GM23338 (cell line): Measurements from ENCODE around the gene GPR3. TPM values are rescaled to one million over a fixed set of nuclear protein-coding genes. Genes with fewer than 3 reads are reported as not detected.

Source experiments
- ATAC-seq: fragments of 200-7000 bp; cut with Tn5 transposase; 3 replicates; pipeline ENCODE4 v1.9.1; 2020
- DNase-seq: peaks from one replicate; pipeline ENCODE4 v3.0.0-alpha.2; 2015; ENCODE audit warnings: low spot score
- H2AFZ ChIP-seq: fragments of 200-600 bp; sonication (generic); 2 replicates; pipeline ENCODE4 v1.8.0; 2016; ENCODE audit warnings: antibody characterized with exemption, mild to moderate bottlenecking, moderate library complexity
- H3F3A ChIP-seq: fragments of 200-600 bp; sonication (generic); replicated peaks from 2 replicates; pipeline ENCODE4 v1.8.0; 2017; ENCODE audit warnings: antibody characterized with exemption, mixed run types, low read depth
- H3K27ac ChIP-seq: fragments of 200-600 bp; sonication (generic); 2 replicates; pipeline ENCODE4 v1.6.1; 2016; ENCODE audit warnings: low read depth
- H3K27me3 ChIP-seq: fragments of 200-600 bp; sonication (generic); 2 replicates; pipeline ENCODE4 v1.8.0; 2016; ENCODE audit warnings: mild to moderate bottlenecking, mixed run types, moderate library complexity; ENCODE audit not compliant: insufficient read depth
- H3K36me3 ChIP-seq: fragments of 200-600 bp; sonication (generic); 2 replicates; pipeline ENCODE4 v1.8.0; 2016; ENCODE audit warnings: mild to moderate bottlenecking; ENCODE audit not compliant: insufficient read depth
- H3K4me1 ChIP-seq: fragments of 200-600 bp; sonication (generic); 2 replicates; pipeline ENCODE4 v1.8.0; 2016; ENCODE audit warnings: mild to moderate bottlenecking, moderate library complexity; ENCODE audit not compliant: insufficient read depth
- H3K4me2 ChIP-seq: fragments of 200-600 bp; sonication (generic); 2 replicates; pipeline ENCODE4 v1.7.1; 2017; ENCODE audit warnings: mixed run types
- H3K4me3 ChIP-seq: fragments of 200-600 bp; sonication (generic); 2 replicates; pipeline ENCODE4 v1.6.1; 2016; ENCODE audit warnings: mixed run types
- H3K79me2 ChIP-seq: fragments of 200-600 bp; sonication (generic); replicated peaks from 2 replicates; pipeline ENCODE4 v1.8.0; 2017; ENCODE audit warnings: mild to moderate bottlenecking; ENCODE audit not compliant: insufficient read depth
- H3K9me2 ChIP-seq: fragments of 200-600 bp; sonication (generic); 2 replicates; pipeline ENCODE4 v1.8.0; 2017; ENCODE audit not compliant: insufficient read depth
- H4K20me1 ChIP-seq: fragments of 200-600 bp; sonication (generic); replicated peaks from 2 replicates; pipeline ENCODE4 v1.8.0; 2017; ENCODE audit warnings: mild to moderate bottlenecking; ENCODE audit not compliant: insufficient read depth
- H3K27ac Mint-ChIP-seq: 2 replicates; pipeline ENCODE4 v1.8.0; 2020; ENCODE audit warnings: inconsistent platforms, mild to moderate bottlenecking, moderate library complexity, mixed read lengths
- H3K27me3 Mint-ChIP-seq: 3 replicates; pipeline ENCODE4 v1.8.0; 2022; ENCODE audit warnings: low read depth, mild to moderate bottlenecking, moderate library complexity, mixed read lengths, inconsistent platforms; ENCODE audit not compliant: insufficient read depth, poor library complexity
- H3K36me3 Mint-ChIP-seq: 3 replicates; pipeline ENCODE4 v1.8.0; 2021; ENCODE audit warnings: low read depth, mild to moderate bottlenecking, inconsistent platforms, moderate library complexity, mixed read lengths
- H3K4me1 Mint-ChIP-seq: 3 replicates; pipeline ENCODE4 v1.8.0; 2020; ENCODE audit warnings: mild to moderate bottlenecking, inconsistent platforms, mixed read lengths
- H3K4me3 Mint-ChIP-seq: 3 replicates; pipeline ENCODE4 v1.8.0; 2021; ENCODE audit warnings: moderate library complexity, mild to moderate bottlenecking, inconsistent platforms, mixed read lengths
- H3K9me3 Mint-ChIP-seq: 3 replicates; pipeline ENCODE4 v1.8.0; 2020; ENCODE audit warnings: moderate library complexity, mild to moderate bottlenecking, inconsistent platforms, mixed read lengths
- CREB1 ChIP-seq: fragments of 250-450 bp; sonication (Bioruptor Pico); IDR thresholded peaks from 2 replicates; pipeline ENCODE4 v1.5.0; 2020; ENCODE audit warnings: low read depth, mild to moderate bottlenecking, moderate library complexity
- CTCF ChIP-seq, 2 experiments: fragments of 200-600 bp in 1 of 2; sonication (generic) in 1 of 2; conservative IDR thresholded peaks; 2 replicates each; pipeline versions ENCODE4 v1.5.1 to v1.6.1; 2016 to 2017; ENCODE audit warnings: antibody characterized with exemption in 2 of 2, low read depth in 2 of 2, mild to moderate bottlenecking in 2 of 2, moderate library complexity in 1 of 2
- ETS1 ChIP-seq: IDR thresholded peaks from 2 replicates; pipeline ENCODE4 v1.6.1; 2016; ENCODE audit warnings: antibody characterized with exemption
- EZH2 ChIP-seq: fragments of 200-600 bp; sonication (generic); IDR thresholded peaks from one replicate; pipeline ENCODE4 v1.8.0; 2017; ENCODE audit warnings: antibody characterized with exemption, mild to moderate bottlenecking, low read depth; ENCODE audit not compliant: unreplicated experiment
- EZH2phosphoT487 ChIP-seq: fragments of 200-600 bp; sonication (generic); IDR thresholded peaks from one replicate; pipeline ENCODE4 v1.8.1; 2018; ENCODE audit warnings: antibody characterized with exemption; ENCODE audit not compliant: unreplicated experiment
- JUNB ChIP-seq: IDR thresholded peaks from one replicate; pipeline ENCODE4 v1.6.1; 2016; ENCODE audit warnings: antibody characterized with exemption; ENCODE audit not compliant: unreplicated experiment
- NANOG ChIP-seq: IDR thresholded peaks from 2 replicates; pipeline ENCODE4 v1.6.1; 2016; ENCODE audit warnings: antibody characterized with exemption, borderline replicate concordance
- POLR2AphosphoS5 ChIP-seq: IDR thresholded peaks from 2 replicates; pipeline ENCODE4 v1.6.1; 2016; ENCODE audit warnings: antibody characterized with exemption, low read depth
- REST ChIP-seq: IDR thresholded peaks from one replicate; pipeline ENCODE4 v1.6.1; 2018; ENCODE audit warnings: antibody characterized with exemption; ENCODE audit not compliant: unreplicated experiment
- STAT1 ChIP-seq: IDR thresholded peaks from one replicate; pipeline ENCODE4 v1.6.1; 2016; ENCODE audit warnings: antibody characterized with exemption; ENCODE audit not compliant: unreplicated experiment
- ZNF114 ChIP-seq: fragments of 250-450 bp; sonication (Bioruptor Pico); IDR thresholded peaks from 2 replicates; pipeline ENCODE4 v1.5.0; 2020; ENCODE audit warnings: mild to moderate bottlenecking, moderate library complexity
- ZNF331 ChIP-seq: fragments of 250-450 bp; sonication (Bioruptor Pico); IDR thresholded peaks from 2 replicates; pipeline ENCODE4 v1.5.0; 2020; ENCODE audit warnings: low read depth, mild to moderate bottlenecking, moderate library complexity
- ZNF462 ChIP-seq: fragments of 250-450 bp; sonication (Bioruptor Pico); IDR thresholded peaks from 2 replicates; pipeline ENCODE4 v1.5.0; 2020; ENCODE audit warnings: mild to moderate bottlenecking, moderate library complexity
- polyA plus RNA-seq: library from polyadenylated mRNA; unstranded; fragments of >200 nt; fragmentation: Nextera tagmentation; extraction: Ambion mirVana; gene quantifications from 2 replicates; pipeline ENCODE4 v1.2.1, GENCODE V29; 2016
- total RNA-seq: library from RNA; depleted of rRNA; stranded (reverse); fragments of >200 nt; shearing (Covaris generic); gene quantifications from 2 replicates; pipeline ENCODE4 v1.2.3, GENCODE V29; 2014

GPR3 gene
- total and polyA plus RNA-seq, 2 experiments from 2014 or later, result 5.9 to 9.1 TPM

GRCh38 chr1:27429029-27429425 is 36.6 kb downstream of the GPR3 start (continued):
- TF ChIP-seq ZNF462 (CRISPR knock-in tag) (no peak), EZH2 (no peak), ETS1 (no peak), JUNB (no peak)

GRCh38 chr1:27430903-27431600 is 38.6 kb downstream of the GPR3 start:
- Histone ChIP-seq H3K4me3 (0 out of 2 replicates have a peak overlapping the region, but pooled peaks have one; percentile 5), H3K36me3 (0 out of 2 replicates have a peak, but pooled peaks cover 3% of the 10 kb centered on the region), H3K4me1 (peaks cover 42% of the 10 kb centered on the region), H4K20me1 (no peaks in the 10 kb centered on the region), H3K4me2 (peak overlapping the region; percentile 0), H3K79me2 (peaks cover 52% of the 10 kb centered on the region), H3K27ac (peak overlapping the region; percentile 82), H3F3A (no peaks in the 10 kb centered on the region; the same call in 1 of the 2 replicates), H2AFZ (no peak overlapping the region), H3K27me3 (no peaks in the 10 kb centered on the region), H3K9me2 (no peaks in the 10 kb centered on the region)
- Mint-ChIP-seq H3K36me3 (peaks cover 20% of the 10 kb centered on the region), H3K4me1 (peaks cover 57% of the 10 kb centered on the region), H3K4me3 (no peak overlapping the region), H3K27me3 (peaks cover 3% of the 10 kb centered on the region), H3K27ac (peak overlapping the region; percentile 98), H3K9me3 (no peaks in the 10 kb centered on the region)
- no peak for ATAC-seq
- DNase-seq, result no peak
- TF ChIP-seq STAT1, result no peak
- TF ChIP-seq NANOG, result no peak
- TF ChIP-seq POLR2AphosphoS5, result no peak
- no peak for TF ChIP-seq EZH2phosphoT487
- TF ChIP-seq CTCF (conservative IDR thresholded peaks at IDR 0.05; ENCODE audit: low read depth in 2 of 2), result no peak
- no peak for TF ChIP-seq CREB1
- no peak for TF ChIP-seq ZNF114 (CRISPR knock-in tag)
- TF ChIP-seq EZH2, result no peak
- no peak for TF ChIP-seq ZNF331 (CRISPR knock-in tag)
- TF ChIP-seq REST, result no peak
